Liver (tissue), 3 donors: ENCODE data around the gene TSPO2.

Experiments
- CTCF ChIP-seq: fragments of 150-350 bp; IDR thresholded peaks from 2 replicates; pipeline ENCODE4 v1.5.1; 2017; ENCODE audit warnings: improper control_type of control experiment, low read depth, low read length; ENCODE audit not compliant: missing input control
- TAF1 ChIP-seq: conservative IDR thresholded peaks from 2 replicates; pipeline ENCODE4 v1.6.1; 2016; ENCODE audit warnings: antibody characterized with exemption, mild to moderate bottlenecking
- YY1 ChIP-seq: IDR thresholded peaks from 2 replicates; pipeline ENCODE4 v1.6.1; 2016; ENCODE audit warnings: antibody characterized with exemption, mild to moderate bottlenecking
- ZBTB33 ChIP-seq: IDR thresholded peaks from 2 replicates; pipeline ENCODE4 v1.6.1; 2016; ENCODE audit warnings: antibody characterized with exemption
- TF ChIP-seq, protein P1 (sequence below): IDR thresholded peaks from 2 replicates; pipeline ENCODE4 v1.6.1; 2016; ENCODE audit warnings: antibody characterized with exemption
- TF ChIP-seq, protein P2 (sequence below): IDR thresholded peaks from 2 replicates; pipeline ENCODE4 v1.6.1; 2016; ENCODE audit warnings: antibody characterized with exemption
- donor health status: healthy.
- donor health status: healthy.

GRCh38 chr6:41063884-41064285, 21.6 kb downstream of the TSPO2 start:
- TF ChIP-seq CTCF (no peak), TAF1 (no peak), ZBTB33 (no peak), YY1 (no peak)
- TF ChIP-seq, protein P1, sequence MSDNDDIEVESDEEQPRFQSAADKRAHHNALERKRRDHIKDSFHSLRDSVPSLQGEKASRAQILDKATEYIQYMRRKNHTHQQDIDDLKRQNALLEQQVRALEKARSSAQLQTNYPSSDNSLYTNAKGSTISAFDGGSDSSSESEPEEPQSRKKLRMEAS: no peak
- TF ChIP-seq, protein P2, sequence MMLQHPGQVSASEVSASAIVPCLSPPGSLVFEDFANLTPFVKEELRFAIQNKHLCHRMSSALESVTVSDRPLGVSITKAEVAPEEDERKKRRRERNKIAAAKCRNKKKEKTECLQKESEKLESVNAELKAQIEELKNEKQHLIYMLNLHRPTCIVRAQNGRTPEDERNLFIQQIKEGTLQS: no peak
